ENCODE measurements around the gene RRAGA. TPM values are rescaled to one million over a fixed set of nuclear protein-coding genes. Genes with fewer than 3 reads are reported as not detected.
"Not testable (repeated sequence)": the region's sequence is repeated elsewhere in the genome, so short reads cannot be mapped to it uniquely, and the experiment has no call there.

The RRAGA gene
- polyA plus RNA-seq: 10 to 100 TPM; 22.5 to 73.6 TPM

DNA sequence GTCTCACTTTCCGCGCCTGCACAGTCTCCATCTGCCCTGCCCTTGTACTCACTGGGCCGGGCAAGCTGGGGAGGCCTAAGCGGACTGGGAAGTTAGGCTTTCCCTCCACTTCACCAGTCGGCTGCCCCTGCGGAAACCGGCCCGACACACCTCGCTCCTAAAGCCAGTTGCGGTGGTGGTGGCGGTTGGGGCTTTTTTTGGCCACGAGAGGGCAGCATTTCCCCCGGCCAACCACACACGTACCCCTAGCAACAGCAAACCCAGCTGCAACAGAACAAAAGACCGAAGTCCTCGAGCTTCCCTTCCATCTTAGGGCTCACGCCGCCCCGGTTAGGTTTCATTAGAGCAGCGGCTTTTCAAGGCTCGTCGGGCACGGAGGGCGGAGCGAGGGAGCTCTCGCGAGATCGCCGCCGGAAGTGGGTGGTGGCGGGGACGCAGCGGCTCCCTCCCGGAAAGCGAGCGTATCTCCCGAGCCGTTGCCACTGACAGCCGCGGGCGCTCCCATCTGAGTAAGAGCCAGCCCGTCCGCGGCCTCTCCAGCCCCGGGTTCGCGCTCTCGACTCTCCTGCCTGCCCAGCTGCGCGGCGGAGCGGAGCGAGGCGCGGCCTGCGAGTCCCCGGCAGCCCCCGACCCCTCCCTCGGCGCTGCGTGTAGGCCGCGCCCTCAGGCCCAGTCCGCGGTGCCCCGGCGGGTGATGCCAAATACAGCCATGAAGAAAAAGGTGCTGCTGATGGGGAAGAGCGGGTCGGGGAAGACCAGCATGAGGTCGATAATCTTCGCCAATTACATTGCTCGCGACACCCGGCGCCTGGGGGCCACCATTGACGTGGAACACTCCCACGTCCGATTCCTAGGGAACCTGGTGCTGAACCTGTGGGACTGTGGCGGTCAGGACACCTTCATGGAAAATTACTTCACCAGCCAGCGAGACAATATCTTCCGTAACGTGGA is at the start of gene RRAGA:
Gene RRAGA, plus strand, starts transcription at position 462 of the 951 bp plus-strand sequence. Its CDS starts 233 bp downstream, at position 695.
- Histone ChIP-seq H3K4me3 (ENCODE audit: low read depth in 1 of 2, low read length in 2 of 2) (peak within 1 kb of the TSS; percentile 90 to 91), H3K27me3 (ENCODE audit: control insufficient read depth in 1 of 2, insufficient read depth in 2 of 2, low read length in 2 of 2) (no peaks in the 10 kb centered on the region), H3K4me1 (ENCODE audit: control insufficient read depth in 2 of 2, insufficient read depth in 2 of 2, low read length in 1 of 2) (peaks cover 0 to 4% of the 10 kb centered on the region in 2 donors), H3K36me3 (ENCODE audit: control insufficient read depth in 2 of 2, insufficient read depth in 2 of 2, low read length in 1 of 2) (no peaks in the 10 kb centered on the region), H3K9me3 (ENCODE audit: control insufficient read depth in 2 of 2, insufficient read depth in 1 of 2, low read depth in 1 of 2, low read length in 1 of 2) (no peaks in the 10 kb centered on the region), H3K27ac (ENCODE audit: low read depth in 2 of 2, low read length in 1 of 2) (peak within 1 kb of the TSS; percentile 98 to 99)
- WGBS, 2 donors: 1% methylated on average over 66 to 82 of the region's 82 CpGs

DNA sequence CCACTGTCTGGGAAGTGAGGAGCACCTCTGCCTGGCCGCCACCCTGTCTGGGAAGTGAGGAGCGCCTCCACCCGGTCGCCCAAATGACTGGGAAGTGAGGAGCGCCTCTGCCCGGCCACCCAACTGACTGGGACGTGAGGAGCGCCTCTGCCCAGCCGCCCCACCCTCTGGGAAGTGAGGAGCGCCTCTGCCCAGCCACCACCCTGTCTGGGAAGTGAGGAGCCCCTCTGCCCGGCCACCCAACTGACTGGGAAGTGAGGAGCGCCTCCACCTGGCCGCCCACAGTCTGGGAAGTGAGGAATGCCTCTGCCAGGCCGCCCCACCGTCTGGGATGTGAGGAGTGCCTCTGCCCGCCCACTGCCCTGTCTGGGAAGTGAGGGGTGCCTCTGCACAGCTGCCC is 49.1 kb upstream of the RRAGA start:
- H3K9me3 ChIP-seq (ENCODE audit: control insufficient read depth in 2 of 2, insufficient read depth in 1 of 2, low read depth in 1 of 2, low read length in 1 of 2): peaks cover 5 to 6% of the 10 kb centered on the region in 2 donors
- H3K4me1 ChIP-seq (ENCODE audit: control insufficient read depth in 2 of 2, insufficient read depth in 2 of 2, low read length in 1 of 2): no peaks in the 10 kb centered on the region
- no peaks in the 10 kb centered on the region for H3K27me3 ChIP-seq (ENCODE audit: control insufficient read depth in 1 of 2, insufficient read depth in 2 of 2, low read length in 2 of 2)
- H3K4me3 ChIP-seq (ENCODE audit: low read depth in 1 of 2, low read length in 2 of 2): no peak overlapping the region
- H3K36me3 ChIP-seq (ENCODE audit: control insufficient read depth in 2 of 2, insufficient read depth in 2 of 2, low read length in 1 of 2): no peaks in the 10 kb centered on the region
- H3K27ac ChIP-seq (ENCODE audit: low read depth in 2 of 2, low read length in 1 of 2): no peak overlapping the region
- 85% methylated on average over 16 of the region's 16 CpGs for WGBS, 2 donors

- H3K27ac ChIP-seq (ENCODE audit: low read depth in 2 of 2, low read length in 1 of 2): no peak overlapping the region
- H3K4me3 ChIP-seq (ENCODE audit: low read depth in 1 of 2, low read length in 2 of 2): no peak overlapping the region
- WGBS, 2 donors: 74 to 81% methylated on average over 5 of the region's 5 CpGs
- no peaks in the 10 kb centered on the region for H3K27me3 ChIP-seq (ENCODE audit: control insufficient read depth in 1 of 2, insufficient read depth in 2 of 2, low read length in 2 of 2)
- H3K9me3 ChIP-seq (ENCODE audit: control insufficient read depth in 2 of 2, insufficient read depth in 1 of 2, low read depth in 1 of 2, low read length in 1 of 2): no peaks in the 10 kb centered on the region
- no peaks in the 10 kb centered on the region for H3K4me1 ChIP-seq (ENCODE audit: control insufficient read depth in 2 of 2, insufficient read depth in 2 of 2, low read length in 1 of 2)
- H3K36me3 ChIP-seq (ENCODE audit: control insufficient read depth in 2 of 2, insufficient read depth in 2 of 2, low read length in 1 of 2): no peaks in the 10 kb centered on the region
Observed at GRCh38 chr9:19009391-19009965, 39.7 kb upstream of the RRAGA start.

GRCh38 chr9:19018201-19018600 is 31.0 kb upstream of the RRAGA start:
- Histone ChIP-seq H3K4me1 (ENCODE audit: control insufficient read depth in 2 of 2, insufficient read depth in 2 of 2, low read length in 1 of 2) (no peaks in the 10 kb centered on the region), H3K36me3 (ENCODE audit: control insufficient read depth in 2 of 2, insufficient read depth in 2 of 2, low read length in 1 of 2) (no peaks in the 10 kb centered on the region), H3K27ac (ENCODE audit: low read depth in 2 of 2, low read length in 1 of 2) (no peak overlapping the region), H3K27me3 (ENCODE audit: control insufficient read depth in 1 of 2, insufficient read depth in 2 of 2, low read length in 2 of 2) (no peaks in the 10 kb centered on the region), H3K9me3 (ENCODE audit: control insufficient read depth in 2 of 2, insufficient read depth in 1 of 2, low read depth in 1 of 2, low read length in 1 of 2) (no peaks in the 10 kb centered on the region), H3K4me3 (ENCODE audit: low read depth in 1 of 2, low read length in 2 of 2) (no peak overlapping the region)
- 59 to 61% methylated on average over 4 of the region's 4 CpGs for WGBS, 2 donors

GRCh38 chr9:19020886-19021455 is 28.3 kb upstream of the RRAGA start:
- no peaks in the 10 kb centered on the region for H3K9me3 ChIP-seq (ENCODE audit: control insufficient read depth in 2 of 2, insufficient read depth in 1 of 2, low read depth in 1 of 2, low read length in 1 of 2)
- H3K4me1 ChIP-seq (ENCODE audit: control insufficient read depth in 2 of 2, insufficient read depth in 2 of 2, low read length in 1 of 2): no peaks in the 10 kb centered on the region
- 78 to 89% methylated on average over 3 of the region's 3 CpGs for WGBS, 2 donors
- H3K36me3 ChIP-seq (ENCODE audit: control insufficient read depth in 2 of 2, insufficient read depth in 2 of 2, low read length in 1 of 2): no peaks in the 10 kb centered on the region
- H3K4me3 ChIP-seq (ENCODE audit: low read depth in 1 of 2, low read length in 2 of 2): no peak overlapping the region
- no peak overlapping the region for H3K27ac ChIP-seq (ENCODE audit: low read depth in 2 of 2, low read length in 1 of 2)
- H3K27me3 ChIP-seq (ENCODE audit: control insufficient read depth in 1 of 2, insufficient read depth in 2 of 2, low read length in 2 of 2): no peaks in the 10 kb centered on the region

GRCh38 chr9:19021649-19022048 is 27.6 kb upstream of the RRAGA start:
- H3K4me1 ChIP-seq (ENCODE audit: control insufficient read depth in 2 of 2, insufficient read depth in 2 of 2, low read length in 1 of 2); H3K4me3 ChIP-seq (ENCODE audit: low read depth in 1 of 2, low read length in 2 of 2); H3K36me3 ChIP-seq (ENCODE audit: control insufficient read depth in 2 of 2, insufficient read depth in 2 of 2, low read length in 1 of 2); H3K9me3 ChIP-seq (ENCODE audit: control insufficient read depth in 2 of 2, insufficient read depth in 1 of 2, low read depth in 1 of 2, low read length in 1 of 2); H3K27me3 ChIP-seq (ENCODE audit: control insufficient read depth in 1 of 2, insufficient read depth in 2 of 2, low read length in 2 of 2); H3K27ac ChIP-seq (ENCODE audit: low read depth in 2 of 2, low read length in 1 of 2): not testable (repeated sequence)
- WGBS, 2 donors: 87 to 92% methylated on average over 2 of the region's 2 CpGs

GRCh38 chr9:19022206-19022605 is 27.0 kb upstream of the RRAGA start:
- no peaks in the 10 kb centered on the region for H3K9me3 ChIP-seq (ENCODE audit: control insufficient read depth in 2 of 2, insufficient read depth in 1 of 2, low read depth in 1 of 2, low read length in 1 of 2)
- no peak overlapping the region for H3K4me3 ChIP-seq (ENCODE audit: low read depth in 1 of 2, low read length in 2 of 2)
- no peaks in the 10 kb centered on the region for H3K27me3 ChIP-seq (ENCODE audit: control insufficient read depth in 1 of 2, insufficient read depth in 2 of 2, low read length in 2 of 2)
- no peak overlapping the region for H3K27ac ChIP-seq (ENCODE audit: low read depth in 2 of 2, low read length in 1 of 2)
- no peaks in the 10 kb centered on the region for H3K4me1 ChIP-seq (ENCODE audit: control insufficient read depth in 2 of 2, insufficient read depth in 2 of 2, low read length in 1 of 2)
- WGBS, 2 donors: 80 to 93% methylated on average over 2 of the region's 2 CpGs
- H3K36me3 ChIP-seq (ENCODE audit: control insufficient read depth in 2 of 2, insufficient read depth in 2 of 2, low read length in 1 of 2): no peaks in the 10 kb centered on the region

GRCh38 chr9:19023078-19023477 is 26.1 kb upstream of the RRAGA start:
- H3K27ac ChIP-seq (ENCODE audit: low read depth in 2 of 2, low read length in 1 of 2): no peak overlapping the region
- H3K27me3 ChIP-seq (ENCODE audit: control insufficient read depth in 1 of 2, insufficient read depth in 2 of 2, low read length in 2 of 2): no peaks in the 10 kb centered on the region
- H3K9me3 ChIP-seq (ENCODE audit: control insufficient read depth in 2 of 2, insufficient read depth in 1 of 2, low read depth in 1 of 2, low read length in 1 of 2): no peaks in the 10 kb centered on the region
- H3K4me3 ChIP-seq (ENCODE audit: low read depth in 1 of 2, low read length in 2 of 2): no peak overlapping the region
- WGBS, 2 donors: 70 to 71% methylated on average over 5 of the region's 5 CpGs
- no peaks in the 10 kb centered on the region for H3K36me3 ChIP-seq (ENCODE audit: control insufficient read depth in 2 of 2, insufficient read depth in 2 of 2, low read length in 1 of 2)
- H3K4me1 ChIP-seq (ENCODE audit: control insufficient read depth in 2 of 2, insufficient read depth in 2 of 2, low read length in 1 of 2): no peaks in the 10 kb centered on the region

DNA sequence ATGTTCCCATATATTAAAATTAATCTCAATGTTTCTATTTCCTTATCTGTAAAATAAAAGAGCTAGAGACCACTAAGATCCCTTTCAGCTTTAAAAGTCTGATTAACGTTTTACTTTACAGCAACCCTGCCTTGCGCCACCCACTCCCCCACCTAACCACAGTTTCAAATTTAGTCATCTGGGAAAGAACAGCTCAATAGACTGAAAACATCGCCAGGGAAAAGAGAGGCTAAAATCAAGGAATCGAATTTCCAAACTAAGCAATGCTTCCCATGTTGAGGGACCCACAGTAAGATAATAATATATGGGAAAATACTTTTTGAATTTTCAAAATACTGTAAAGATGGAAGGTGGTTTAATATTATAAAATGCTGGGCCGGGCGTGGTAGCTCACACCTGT is 22.9 kb upstream of the RRAGA start:
- Histone ChIP-seq H3K36me3 (ENCODE audit: control insufficient read depth in 2 of 2, insufficient read depth in 2 of 2, low read length in 1 of 2) (no peaks in the 10 kb centered on the region), H3K27ac (ENCODE audit: low read depth in 2 of 2, low read length in 1 of 2) (no peak overlapping the region), H3K9me3 (ENCODE audit: control insufficient read depth in 2 of 2, insufficient read depth in 1 of 2, low read depth in 1 of 2, low read length in 1 of 2) (no peaks in the 10 kb centered on the region), H3K4me1 (ENCODE audit: control insufficient read depth in 2 of 2, insufficient read depth in 2 of 2, low read length in 1 of 2) (peaks cover 0 to 2% of the 10 kb centered on the region in 2 donors), H3K4me3 (ENCODE audit: low read depth in 1 of 2, low read length in 2 of 2) (no peak overlapping the region), H3K27me3 (ENCODE audit: control insufficient read depth in 1 of 2, insufficient read depth in 2 of 2, low read length in 2 of 2) (no peaks in the 10 kb centered on the region)
- WGBS, 2 donors: 82 to 91% methylated on average over 6 of the region's 6 CpGs

Data from esophagus (tissue), 2 donors.